ENCODE results near the gene SLAIN2. TPM values are rescaled to one million over a fixed set of nuclear protein-coding genes. Genes with fewer than 3 reads are reported as not detected.

SLAIN2 gene
- total RNA-seq, 2 experiments from 2014 or later: 54.9 to 63.8 TPM

DNA sequence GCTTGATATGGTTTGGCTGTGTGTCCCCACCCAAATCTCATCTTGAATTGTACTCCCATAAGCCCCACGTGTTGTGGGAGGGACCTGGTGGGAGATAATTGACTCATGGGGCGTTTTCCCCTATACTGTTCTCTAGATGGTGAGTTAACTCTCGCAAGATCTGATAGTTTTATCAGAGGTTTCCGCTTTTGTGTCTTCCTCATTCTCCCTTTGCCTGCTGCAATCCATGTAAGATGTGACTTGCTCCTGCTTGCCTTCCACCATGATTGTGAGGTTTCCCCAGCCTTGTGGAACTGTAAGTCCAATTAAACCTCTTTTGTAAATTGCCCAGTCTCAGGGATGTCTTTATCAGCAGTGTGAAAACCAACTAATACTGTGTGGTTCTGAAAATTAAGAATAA, 11.5 kb downstream of the SLAIN2 start:
- Mint-ChIP-seq H3K9me3 (peaks cover 3% of the 10 kb centered on the region), H3K27me3 (no peaks in the 10 kb centered on the region), H3K4me1 (ENCODE audit: low read depth) (peaks cover 51% of the 10 kb centered on the region), H3K36me3 (peaks cover 10% of the 10 kb centered on the region), H3K4me3 (no peak overlapping the region), H3K27ac (no peak overlapping the region)
- POLR2A ChIA-PET: interaction anchor here (3.2 kb wide), 1 partner anchor 11 kb away, joined by 9 read pairs; the partner anchor contains the start of gene SLAIN2
- no peak for DNase-seq
- CTCF ChIA-PET: no interaction called here
- intact Hi-C loops (cut with micrococcal nuclease): no loop called here

DNA sequence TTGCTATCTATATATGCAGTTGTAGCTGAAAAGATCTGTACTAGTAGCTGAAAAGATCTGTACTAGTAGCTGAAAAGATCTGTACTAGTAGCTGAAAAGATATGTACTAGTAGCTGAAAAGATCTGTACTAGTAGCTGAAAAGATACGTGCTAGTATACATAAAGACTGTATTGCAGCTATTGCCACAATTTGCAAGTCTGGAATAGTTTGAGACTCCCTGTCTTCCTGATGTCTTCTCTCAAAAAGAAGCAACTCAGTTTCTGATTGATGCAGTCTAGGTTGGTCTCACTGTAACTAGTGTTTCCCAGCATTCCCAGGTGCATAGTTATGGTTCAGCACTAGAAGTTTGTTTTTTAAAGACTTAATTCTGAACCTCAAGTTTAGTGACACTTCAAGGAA, 15.0 kb downstream of the SLAIN2 start:
- DNase-seq: no peak
- Mint-ChIP-seq H3K9me3 (peaks cover 3% of the 10 kb centered on the region), H3K4me3 (no peak overlapping the region), H3K27ac (no peak overlapping the region), H3K4me1 (ENCODE audit: low read depth) (peaks cover 32% of the 10 kb centered on the region), H3K36me3 (peaks cover 11% of the 10 kb centered on the region), H3K27me3 (no peaks in the 10 kb centered on the region)
- POLR2A ChIA-PET: interaction anchor here (1.5 kb wide), 1 partner anchor 14 kb away, joined by 5 read pairs; no protein-coding TSS in a partner anchor
- CTCF ChIA-PET: no interaction called here
- intact Hi-C loops (cut with micrococcal nuclease): no loop called here

DNA sequence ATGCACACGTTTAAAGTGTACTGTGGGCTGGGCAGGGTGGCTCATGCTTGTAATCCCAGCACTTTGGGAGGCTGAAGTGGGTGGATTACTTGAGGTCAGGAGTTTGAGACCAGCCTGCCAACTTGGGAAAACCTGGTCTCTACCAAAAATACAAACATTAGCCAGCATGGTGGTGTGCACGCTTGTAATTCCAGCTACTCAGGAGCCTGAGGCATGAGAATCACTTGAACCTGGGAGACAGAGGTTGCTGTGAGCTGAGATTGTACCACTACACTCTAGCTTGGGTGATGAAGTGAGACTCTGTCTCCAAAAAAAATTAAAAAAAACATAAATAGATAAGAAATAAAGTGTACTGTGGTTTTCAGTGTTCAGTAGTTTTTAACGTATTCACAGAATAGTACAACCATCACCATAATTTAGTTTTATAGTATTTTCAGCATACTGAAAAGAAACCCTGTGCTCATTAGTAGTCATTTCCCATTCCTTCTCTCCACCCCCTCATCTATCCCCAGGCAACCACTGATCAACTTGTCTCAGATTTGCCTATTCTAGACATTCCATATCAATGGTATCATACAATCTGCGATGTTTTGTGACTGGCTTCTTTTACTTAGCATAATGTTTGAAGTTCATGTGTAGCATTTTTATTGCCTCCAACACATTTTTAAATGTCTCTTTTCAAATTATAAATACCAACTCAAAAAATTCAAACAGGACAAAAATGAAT, 19.1 kb downstream of the SLAIN2 start:
- Mint-ChIP-seq H3K36me3 (peaks cover 4% of the 10 kb centered on the region), H3K4me3 (no peak overlapping the region), H3K9me3 (no peaks in the 10 kb centered on the region), H3K4me1 (ENCODE audit: low read depth) (peaks cover 11% of the 10 kb centered on the region), H3K27ac (no peak overlapping the region), H3K27me3 (no peaks in the 10 kb centered on the region)
- DNase-seq: no peak
- intact Hi-C loops (cut with micrococcal nuclease): no loop called here
- ChIA-PET CTCF (interaction anchor here (0.5 to 0.6 kb wide), 2 partner anchors 9 to 20 kb away, joined by 3 read pairs; no protein-coding TSS in a partner anchor), POLR2A (no interaction called here)

DNA sequence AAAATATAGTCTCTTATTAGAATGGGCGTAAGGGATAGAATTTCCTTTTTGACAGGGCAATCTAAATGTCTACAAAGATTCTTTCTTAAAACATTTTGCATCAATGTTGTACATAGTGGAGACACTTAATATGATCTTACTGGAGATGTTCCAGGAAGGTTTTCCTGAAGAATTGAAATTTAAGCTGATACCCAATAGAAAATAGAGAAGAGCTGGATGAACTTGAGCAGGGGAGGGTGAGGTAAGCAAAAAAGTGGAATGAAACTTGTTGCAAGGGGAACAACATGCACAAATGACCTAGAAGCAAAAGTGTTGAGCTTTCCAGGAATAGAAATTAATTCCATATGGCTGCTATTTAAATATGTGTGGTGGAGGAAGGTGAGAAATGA, 19.7 kb downstream of the SLAIN2 start:
- POLR2A ChIA-PET: no interaction called here
- Mint-ChIP-seq H3K4me3 (no peak overlapping the region), H3K27ac (no peak overlapping the region), H3K27me3 (no peaks in the 10 kb centered on the region), H3K4me1 (ENCODE audit: low read depth) (peaks cover 14% of the 10 kb centered on the region), H3K9me3 (no peaks in the 10 kb centered on the region), H3K36me3 (peaks cover 4% of the 10 kb centered on the region)
- intact Hi-C loops (cut with micrococcal nuclease): no loop called here
- DNase-seq: no peak
- CTCF ChIA-PET: interaction anchor here (0.5 kb wide), 1 partner anchor 20 kb away, joined by 3 read pairs; no protein-coding TSS in a partner anchor

DNA sequence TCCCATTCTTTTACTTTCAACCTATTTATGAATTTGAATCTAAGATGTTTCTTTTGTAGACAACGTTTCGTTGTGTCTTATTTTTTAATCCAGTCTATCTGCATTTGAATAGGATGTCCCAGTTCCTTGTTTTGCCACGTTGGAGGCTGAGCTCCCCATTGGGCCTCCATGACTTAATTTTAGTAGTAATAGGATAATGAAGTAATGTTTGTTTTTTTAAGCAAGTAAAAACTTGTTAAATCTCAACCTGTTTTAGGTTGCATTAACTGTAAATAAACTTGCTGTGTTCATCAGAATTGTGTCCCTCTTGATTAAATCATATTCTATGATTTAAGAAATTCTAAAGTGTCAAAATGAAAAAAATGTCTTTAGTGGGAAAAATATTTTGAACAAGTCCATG, 25.3 kb downstream of the SLAIN2 start:
- DNase-seq: no peak
- intact Hi-C loops (cut with micrococcal nuclease): no loop called here
- ChIA-PET POLR2A (no interaction called here), CTCF (interaction anchor here (0.7 kb wide), 1 partner anchor 307 kb away, joined by 3 read pairs; no protein-coding TSS in a partner anchor)
- no peak overlapping the region for H3K4me3 Mint-ChIP-seq
- peaks cover 36% of the 10 kb centered on the region for H3K4me1 Mint-ChIP-seq (ENCODE audit: low read depth)
- H3K27me3 Mint-ChIP-seq: no peaks in the 10 kb centered on the region
- no peaks in the 10 kb centered on the region for H3K9me3 Mint-ChIP-seq
- H3K27ac Mint-ChIP-seq: no peak overlapping the region
- peaks cover 3% of the 10 kb centered on the region for H3K36me3 Mint-ChIP-seq

DNA sequence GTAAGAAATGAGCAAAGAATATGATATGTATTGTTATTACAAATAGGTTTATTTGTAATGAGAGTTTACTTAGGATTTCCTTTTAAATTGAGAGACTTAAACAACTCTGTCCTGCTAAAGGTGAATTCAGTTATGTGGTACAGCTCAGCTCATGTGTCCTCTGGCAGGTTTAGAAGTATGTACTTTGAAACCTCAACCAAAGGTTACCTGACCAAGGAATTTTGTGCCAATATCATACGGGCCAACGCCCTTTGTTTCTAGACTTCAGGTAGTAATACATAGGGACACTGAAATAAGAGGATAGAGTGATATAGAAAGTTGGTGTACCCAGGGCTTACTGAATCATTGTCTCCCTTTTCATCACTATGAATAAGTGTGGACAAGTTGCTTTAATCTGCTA, 25.7 kb downstream of the SLAIN2 start:
- DNase-seq: no peak
- Mint-ChIP-seq H3K27me3 (no peaks in the 10 kb centered on the region), H3K27ac (no peak overlapping the region), H3K4me3 (no peak overlapping the region), H3K4me1 (ENCODE audit: low read depth) (peaks cover 36% of the 10 kb centered on the region), H3K9me3 (no peaks in the 10 kb centered on the region), H3K36me3 (peaks cover 3% of the 10 kb centered on the region)
- intact Hi-C loops (cut with micrococcal nuclease): no loop called here
- CTCF ChIA-PET: interaction anchor here (0.7 kb wide), 1 partner anchor 306 kb away, joined by 3 read pairs; no protein-coding TSS in a partner anchor
- POLR2A ChIA-PET: no interaction called here

DNA sequence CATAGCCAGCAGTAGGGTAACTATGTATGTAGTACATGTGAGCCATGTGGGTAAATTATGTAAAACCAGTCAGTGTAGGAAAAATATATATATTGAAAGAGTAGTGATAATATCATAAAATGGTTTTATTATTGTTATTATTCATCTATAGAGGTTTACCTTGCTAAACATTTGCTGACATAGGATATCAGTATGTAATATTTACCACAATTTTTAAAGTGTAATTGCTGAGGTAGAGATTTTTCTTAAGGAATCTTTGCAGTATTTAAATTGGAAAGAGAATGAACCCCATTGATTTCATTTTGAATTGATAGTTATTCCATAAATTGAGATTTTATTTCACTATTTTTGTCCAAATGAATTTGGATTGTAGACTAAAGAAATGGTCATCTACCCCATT, 27.1 kb downstream of the SLAIN2 start:
- Mint-ChIP-seq H3K36me3 (peaks cover 3% of the 10 kb centered on the region), H3K27me3 (no peaks in the 10 kb centered on the region), H3K4me3 (no peak overlapping the region), H3K4me1 (ENCODE audit: low read depth) (peaks cover 35% of the 10 kb centered on the region), H3K27ac (no peak overlapping the region), H3K9me3 (no peaks in the 10 kb centered on the region)
- no peak for DNase-seq
- ChIA-PET POLR2A (no interaction called here), CTCF (no interaction called here)
- intact Hi-C loops (cut with micrococcal nuclease): no loop called here

DNA sequence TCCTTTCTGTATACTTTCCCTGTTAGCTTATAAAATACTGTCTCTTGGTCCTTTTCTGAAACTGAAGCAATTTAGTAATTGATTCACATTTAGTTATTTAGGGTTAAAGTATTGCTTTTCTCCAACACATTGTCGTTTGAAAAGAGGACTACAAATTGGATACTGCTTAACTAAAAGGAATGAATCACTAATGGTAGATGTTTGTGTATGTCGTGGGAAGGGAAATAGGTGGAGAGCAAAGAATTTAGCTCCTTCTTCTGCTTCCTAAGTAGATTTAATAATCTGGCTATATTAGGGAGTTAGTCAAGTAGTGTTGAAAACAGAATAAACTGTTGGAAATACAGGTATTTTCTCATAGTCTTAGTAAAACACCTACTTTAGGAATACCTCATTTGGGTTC, 27.9 kb downstream of the SLAIN2 start:
- no peaks in the 10 kb centered on the region for H3K27me3 Mint-ChIP-seq
- no peak overlapping the region for H3K27ac Mint-ChIP-seq
- no peaks in the 10 kb centered on the region for H3K9me3 Mint-ChIP-seq
- H3K4me1 Mint-ChIP-seq (ENCODE audit: low read depth): peaks cover 35% of the 10 kb centered on the region
- peaks cover 3% of the 10 kb centered on the region for H3K36me3 Mint-ChIP-seq
- CTCF ChIA-PET: interaction anchor here (0.6 kb wide), 1 partner anchor 15 kb away, joined by 4 read pairs; no protein-coding TSS in a partner anchor
- no peak overlapping the region for H3K4me3 Mint-ChIP-seq
- intact Hi-C loops (cut with micrococcal nuclease): no loop called here
- POLR2A ChIA-PET: no interaction called here
- no peak for DNase-seq

DNA sequence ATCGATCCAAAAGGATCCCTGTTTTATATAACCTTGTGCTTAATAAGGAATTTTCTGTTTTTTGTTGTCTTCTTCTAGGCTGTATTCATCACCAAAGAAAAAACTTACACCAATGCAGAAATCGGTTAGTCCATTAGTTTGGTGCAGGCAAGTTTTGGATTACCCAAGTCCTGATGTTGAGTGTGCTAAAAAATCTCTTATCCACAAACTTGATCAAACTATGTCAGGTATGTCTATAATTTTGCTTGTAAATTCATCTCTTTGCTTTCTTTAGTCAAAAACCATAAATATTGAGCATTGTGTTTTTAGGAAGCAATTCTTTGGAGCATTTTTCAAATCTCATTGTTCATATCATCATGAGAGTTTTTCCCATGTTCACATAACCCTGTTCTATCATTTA, 28.4 kb downstream of the SLAIN2 start:
- intact Hi-C loops (cut with micrococcal nuclease): no loop called here
- no peak for DNase-seq
- Mint-ChIP-seq H3K9me3 (no peaks in the 10 kb centered on the region), H3K27me3 (no peaks in the 10 kb centered on the region), H3K4me3 (no peak overlapping the region), H3K4me1 (ENCODE audit: low read depth) (peaks cover 35% of the 10 kb centered on the region), H3K36me3 (peaks cover 2% of the 10 kb centered on the region), H3K27ac (no peak overlapping the region)
- ChIA-PET CTCF (no interaction called here), POLR2A (no interaction called here)

DNA sequence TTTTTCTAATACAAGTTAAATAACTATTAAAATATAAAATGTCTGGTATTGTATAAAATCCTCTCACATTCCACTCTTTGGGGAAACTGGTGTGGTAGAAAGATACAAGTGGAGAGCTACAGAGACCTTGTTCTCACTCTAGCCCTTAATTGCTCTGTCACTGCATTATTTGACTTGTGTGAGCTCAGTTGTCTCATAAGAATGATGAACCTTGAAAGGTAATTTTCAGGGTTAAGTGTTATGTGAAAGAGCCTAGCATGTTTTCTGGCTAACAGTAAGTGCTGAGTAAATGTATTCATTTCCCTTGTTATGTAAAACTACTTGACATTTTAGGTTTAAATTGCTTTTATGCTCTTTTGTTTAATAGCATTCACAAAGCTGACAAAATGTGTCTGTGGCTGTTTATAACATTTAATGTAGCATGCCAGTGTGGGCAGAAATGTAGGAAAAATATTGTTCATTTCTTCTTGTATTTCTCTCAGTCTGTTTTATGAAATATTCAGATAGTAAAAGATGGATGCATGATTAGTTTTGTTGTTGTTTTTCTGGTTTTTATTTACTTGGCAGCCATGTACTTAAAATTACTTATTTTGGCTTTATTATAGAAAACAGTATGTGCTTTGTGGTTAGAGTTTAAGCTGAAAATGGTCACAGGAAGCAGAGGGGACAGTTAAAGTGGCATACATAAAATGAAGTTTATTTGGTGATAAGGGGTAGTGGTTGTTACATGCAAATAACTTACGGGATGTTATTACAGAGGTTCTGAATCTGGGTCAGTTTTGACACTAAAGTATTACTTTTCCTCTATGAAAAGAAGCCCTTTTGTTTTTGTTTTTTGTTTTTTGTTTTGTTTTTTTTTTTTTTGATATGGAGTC, 29.2 kb downstream of the SLAIN2 start:
- Mint-ChIP-seq H3K27ac (peak overlapping the region; percentile 4), H3K36me3 (no peaks in the 10 kb centered on the region), H3K4me1 (ENCODE audit: low read depth) (peaks cover 35% of the 10 kb centered on the region), H3K27me3 (no peaks in the 10 kb centered on the region), H3K9me3 (no peaks in the 10 kb centered on the region), H3K4me3 (no peak overlapping the region)
- intact Hi-C loops (cut with micrococcal nuclease): no loop called here
- no peak for DNase-seq
- ChIA-PET CTCF (no interaction called here), POLR2A (no interaction called here)

DNA sequence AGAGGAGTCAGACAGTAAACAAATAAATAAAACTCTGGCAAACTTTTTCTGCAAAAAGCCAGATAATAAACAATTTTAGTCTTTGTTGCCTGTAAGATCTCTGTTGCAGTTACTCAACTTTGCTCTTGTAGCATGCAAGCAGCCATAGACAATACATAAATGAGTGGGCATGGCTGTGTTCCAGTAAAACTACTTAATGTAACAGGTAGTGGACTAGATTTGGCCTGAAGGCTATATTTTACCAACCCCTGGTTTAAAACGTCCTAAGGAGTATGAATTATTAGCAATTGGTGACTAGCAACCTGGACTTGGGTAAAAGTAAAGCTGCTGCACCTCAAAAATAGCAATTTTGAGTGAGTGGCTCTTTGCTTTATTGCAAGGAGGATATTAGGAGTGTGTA, 30.9 kb downstream of the SLAIN2 start:
- no peak overlapping the region for H3K4me3 Mint-ChIP-seq
- H3K27me3 Mint-ChIP-seq: no peaks in the 10 kb centered on the region
- H3K36me3 Mint-ChIP-seq: no peaks in the 10 kb centered on the region
- H3K27ac Mint-ChIP-seq: no peak overlapping the region
- no peak for DNase-seq
- POLR2A ChIA-PET: no interaction called here
- intact Hi-C loops (cut with micrococcal nuclease): no loop called here
- H3K9me3 Mint-ChIP-seq: no peaks in the 10 kb centered on the region
- H3K4me1 Mint-ChIP-seq (ENCODE audit: low read depth): peaks cover 21% of the 10 kb centered on the region
- CTCF ChIA-PET: no interaction called here

DNA sequence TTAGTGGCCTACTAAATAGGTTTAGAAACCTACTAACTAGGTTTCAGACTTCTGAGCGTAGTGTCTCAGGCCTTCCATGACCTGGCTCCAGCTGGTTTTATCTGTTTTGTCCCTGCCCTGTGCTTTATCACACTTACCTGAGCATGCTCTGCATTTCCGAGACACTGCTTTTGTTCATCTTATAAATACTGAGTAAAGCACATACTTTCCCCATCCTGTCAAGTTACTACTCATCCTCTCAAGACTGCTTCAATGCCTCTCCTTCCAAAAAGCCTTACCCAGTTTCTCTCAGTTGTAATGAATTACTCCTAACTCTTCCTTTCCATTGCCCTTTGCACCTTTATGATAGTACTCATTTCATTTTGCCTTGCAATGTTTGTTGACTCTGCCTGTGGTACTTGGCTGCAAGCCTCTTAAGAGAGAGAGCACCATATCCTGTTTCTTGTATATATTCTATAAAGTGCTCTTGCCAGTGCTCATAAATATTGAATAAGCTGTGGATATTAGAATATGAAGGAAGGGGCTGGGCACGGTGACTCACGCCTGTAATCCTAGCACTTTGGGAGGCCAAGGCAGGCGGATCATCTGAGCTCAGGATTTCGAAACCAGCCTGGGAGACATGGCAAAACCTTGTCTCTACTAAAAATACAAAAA, 34.4 kb downstream of the SLAIN2 start:
- H3K27me3 Mint-ChIP-seq: no peaks in the 10 kb centered on the region
- ChIA-PET CTCF (no interaction called here), POLR2A (no interaction called here)
- intact Hi-C loops (cut with micrococcal nuclease): no loop called here
- no peak overlapping the region for H3K4me3 Mint-ChIP-seq
- H3K36me3 Mint-ChIP-seq: peaks cover 5% of the 10 kb centered on the region
- H3K27ac Mint-ChIP-seq: no peak overlapping the region
- DNase-seq: no peak
- H3K4me1 Mint-ChIP-seq (ENCODE audit: low read depth): peaks cover under 1% of the 10 kb centered on the region
- H3K9me3 Mint-ChIP-seq: no peaks in the 10 kb centered on the region
